Measurements from ENCODE around the gene IGDCC3. TPM values are rescaled to one million over a fixed set of nuclear protein-coding genes. Genes with fewer than 3 reads are reported as not detected.
A peak's percentile ranks its signal among the peaks of the same experiment; 100 is the strongest.

Gene IGDCC3
- total RNA-seq, 1 donor from 2014 or later: 342 TPM

- Mint-ChIP-seq H3K27me3 (ENCODE audit: unreplicated experiment) (peaks cover 7% of the 10 kb centered on the region), H3K36me3 (ENCODE audit: unreplicated experiment) (peaks cover 5% of the 10 kb centered on the region), H3K4me3 (ENCODE audit: unreplicated experiment) (peak overlapping the region; percentile 48), H3K9me3 (ENCODE audit: unreplicated experiment) (peaks cover 18% of the 10 kb centered on the region), H3K27ac (ENCODE audit: unreplicated experiment) (peak overlapping the region; percentile 9), H3K4me1 (ENCODE audit: low read depth, unreplicated experiment) (peaks cover 36% of the 10 kb centered on the region)
- no peak for DNase-seq
- TF ChIP-seq CTCF (IDR thresholded peaks at IDR 0.05; ENCODE audit: partially characterized antibody, unreplicated experiment): no peak
These were observed 2.2 kb upstream of the IGDCC3 start for GRCh38 chr15:65379986-65380385.

GRCh38 chr15:65377105-65377975, 462 bp downstream of the IGDCC3 start:
- TF ChIP-seq CTCF (IDR thresholded peaks at IDR 0.05; ENCODE audit: partially characterized antibody, unreplicated experiment): no peak
- H3K4me3 Mint-ChIP-seq (ENCODE audit: unreplicated experiment): peak overlapping the region; percentile 99
- H3K27ac Mint-ChIP-seq (ENCODE audit: unreplicated experiment): peak overlapping the region; percentile 96

GRCh38 chr15:65376767-65377104, 1.1 kb downstream of the IGDCC3 start:
- DNase-seq: no peak
- H3K4me3 Mint-ChIP-seq (ENCODE audit: unreplicated experiment): peak overlapping the region; percentile 99
- no peak for TF ChIP-seq CTCF (IDR thresholded peaks at IDR 0.05; ENCODE audit: partially characterized antibody, unreplicated experiment)
- peaks cover 11% of the 10 kb centered on the region for H3K27me3 Mint-ChIP-seq (ENCODE audit: unreplicated experiment)
- peaks cover 23% of the 10 kb centered on the region for H3K9me3 Mint-ChIP-seq (ENCODE audit: unreplicated experiment)
- peaks cover 10% of the 10 kb centered on the region for H3K36me3 Mint-ChIP-seq (ENCODE audit: unreplicated experiment)
- H3K27ac Mint-ChIP-seq (ENCODE audit: unreplicated experiment): peak overlapping the region; percentile 96
- peaks cover 49% of the 10 kb centered on the region for H3K4me1 Mint-ChIP-seq (ENCODE audit: low read depth, unreplicated experiment)

More at GRCh38 chr15:65377105-65377975, 462 bp downstream of the IGDCC3 start:
- peaks cover 23% of the 10 kb centered on the region for H3K9me3 Mint-ChIP-seq (ENCODE audit: unreplicated experiment)
- peaks cover 49% of the 10 kb centered on the region for H3K4me1 Mint-ChIP-seq (ENCODE audit: low read depth, unreplicated experiment)
- peaks cover 11% of the 10 kb centered on the region for H3K27me3 Mint-ChIP-seq (ENCODE audit: unreplicated experiment)
- peak; percentile 70 for DNase-seq
- peaks cover 10% of the 10 kb centered on the region for H3K36me3 Mint-ChIP-seq (ENCODE audit: unreplicated experiment)

- no peak for TF ChIP-seq CTCF (IDR thresholded peaks at IDR 0.05; ENCODE audit: partially characterized antibody, unreplicated experiment)
- peak overlapping the region; percentile 83 for H3K27ac Mint-ChIP-seq (ENCODE audit: unreplicated experiment)
- H3K36me3 Mint-ChIP-seq (ENCODE audit: unreplicated experiment): peaks cover 10% of the 10 kb centered on the region
- H3K4me3 Mint-ChIP-seq (ENCODE audit: unreplicated experiment): peak overlapping the region; percentile 99
- H3K9me3 Mint-ChIP-seq (ENCODE audit: unreplicated experiment): peaks cover 23% of the 10 kb centered on the region
- peaks cover 11% of the 10 kb centered on the region for H3K27me3 Mint-ChIP-seq (ENCODE audit: unreplicated experiment)
- DNase-seq: no peak
- peaks cover 48% of the 10 kb centered on the region for H3K4me1 Mint-ChIP-seq (ENCODE audit: low read depth, unreplicated experiment)
These were observed 1.8 kb downstream of the IGDCC3 start for GRCh38 chr15:65375871-65376607.

Measured in glutamatergic neuron (in vitro differentiated cells).